ENCODE measurements around the gene HMGN2. TPM values are rescaled to one million over a fixed set of nuclear protein-coding genes. Genes with fewer than 3 reads are reported as not detected.

Gene HMGN2
- total RNA-seq, 2 donors from 2014 or later, result 671 to 773 TPM

GRCh38 chr1:26477446-26478152, 5.4 kb downstream of the HMGN2 start:
- Mint-ChIP-seq H3K4me1 (peaks cover 16% of the 10 kb centered on the region), H3K9me3 (no peaks in the 10 kb centered on the region), H3K27me3 (ENCODE audit: insufficient read depth) (no peaks in the 10 kb centered on the region), H3K4me3 (no peak overlapping the region), H3K36me3 (ENCODE audit: low read depth) (peaks cover 50% of the 10 kb centered on the region), H3K27ac (no peak overlapping the region)
- WGBS, 2 experiments (ENCODE audit: insufficient coverage in 1 of 2, insufficient read length in 1 of 2), result 81 to 90% methylated on average over 5 to 8 of the region's 8 CpGs
- DNase-seq, result peak; percentile 50
- no peak overlapping the region for H3K9ac ChIP-seq (ENCODE audit: extremely low read depth, low read length, poor library complexity, severe bottlenecking)
- no peaks in the 10 kb centered on the region for H3K27me3 ChIP-seq (ENCODE audit: control insufficient read depth, insufficient read depth, low read length, poor library complexity, severe bottlenecking)
- H3K36me3 ChIP-seq (ENCODE audit: control insufficient read depth, insufficient read depth, low read length), result peaks cover 55% of the 10 kb centered on the region
- no peaks in the 10 kb centered on the region for H3K9me3 ChIP-seq (ENCODE audit: control insufficient read depth, low read length)
- no peak overlapping the region for H3K4me3 ChIP-seq (ENCODE audit: low read length)
- H3K4me1 ChIP-seq (ENCODE audit: control insufficient read depth, insufficient read depth, low read length), result peaks cover 7% of the 10 kb centered on the region
- no peak for TF ChIP-seq CTCF (conservative IDR thresholded peaks at IDR 0.05)
- no peak overlapping the region for H3K27ac ChIP-seq (ENCODE audit: low read depth, low read length)

GRCh38 chr1:26478159-26478558, 5.9 kb downstream of the HMGN2 start:
- H3K9me3 Mint-ChIP-seq, result no peaks in the 10 kb centered on the region
- WGBS, 2 experiments (ENCODE audit: insufficient coverage in 1 of 2, insufficient read length in 1 of 2), result 100% methylated on average over 1 of the region's 3 CpGs; no CpG with 5 or more reads in 1 of the 2 experiments
- H3K27me3 ChIP-seq (ENCODE audit: control insufficient read depth, insufficient read depth, low read length, poor library complexity, severe bottlenecking), result no peaks in the 10 kb centered on the region
- no peak overlapping the region for H3K4me3 Mint-ChIP-seq
- no peak overlapping the region for H3K27ac ChIP-seq (ENCODE audit: low read depth, low read length)
- peaks cover 54% of the 10 kb centered on the region for H3K36me3 ChIP-seq (ENCODE audit: control insufficient read depth, insufficient read depth, low read length)
- H3K27me3 Mint-ChIP-seq (ENCODE audit: insufficient read depth), result no peaks in the 10 kb centered on the region
- H3K9ac ChIP-seq (ENCODE audit: extremely low read depth, low read length, poor library complexity, severe bottlenecking), result no peak overlapping the region
- H3K4me1 Mint-ChIP-seq, result peaks cover 15% of the 10 kb centered on the region
- H3K9me3 ChIP-seq (ENCODE audit: control insufficient read depth, low read length), result no peaks in the 10 kb centered on the region
- H3K36me3 Mint-ChIP-seq (ENCODE audit: low read depth), result peaks cover 48% of the 10 kb centered on the region
- H3K4me1 ChIP-seq (ENCODE audit: control insufficient read depth, insufficient read depth, low read length), result peaks cover 7% of the 10 kb centered on the region
- no peak overlapping the region for H3K4me3 ChIP-seq (ENCODE audit: low read length)
- TF ChIP-seq CTCF (conservative IDR thresholded peaks at IDR 0.05), result no peak
- no peak overlapping the region for H3K27ac Mint-ChIP-seq
- no peak for DNase-seq

GRCh38 chr1:26478988-26479387, 6.7 kb downstream of the HMGN2 start:
- Histone ChIP-seq H3K4me1 (ENCODE audit: control insufficient read depth, insufficient read depth, low read length) (peaks cover 7% of the 10 kb centered on the region), H3K9ac (ENCODE audit: extremely low read depth, low read length, poor library complexity, severe bottlenecking) (no peak overlapping the region), H3K9me3 (ENCODE audit: control insufficient read depth, low read length) (no peaks in the 10 kb centered on the region), H3K27ac (ENCODE audit: low read depth, low read length) (no peak overlapping the region), H3K27me3 (ENCODE audit: control insufficient read depth, insufficient read depth, low read length, poor library complexity, severe bottlenecking) (no peaks in the 10 kb centered on the region), H3K4me3 (ENCODE audit: low read length) (no peak overlapping the region), H3K36me3 (ENCODE audit: control insufficient read depth, insufficient read depth, low read length) (peaks cover 46% of the 10 kb centered on the region)
- DNase-seq, result no peak
- WGBS, 2 experiments (ENCODE audit: insufficient coverage in 1 of 2, insufficient read length in 1 of 2), result 76 to 98% methylated on average over 4 to 6 of the region's 6 CpGs
- H3K27ac Mint-ChIP-seq, result no peak overlapping the region
- no peaks in the 10 kb centered on the region for H3K27me3 Mint-ChIP-seq (ENCODE audit: insufficient read depth)
- H3K36me3 Mint-ChIP-seq (ENCODE audit: low read depth), result peaks cover 40% of the 10 kb centered on the region
- no peak for TF ChIP-seq CTCF (conservative IDR thresholded peaks at IDR 0.05)
- H3K4me1 Mint-ChIP-seq, result peaks cover 7% of the 10 kb centered on the region
- no peak overlapping the region for H3K4me3 Mint-ChIP-seq
- H3K9me3 Mint-ChIP-seq, result no peaks in the 10 kb centered on the region
